A549 (cell line): ENCODE data around the gene TOX2. TPM values are rescaled to one million over a fixed set of nuclear protein-coding genes. Genes with fewer than 3 reads are reported as not detected.
A peak's percentile ranks its signal among the peaks of the same experiment; 100 is the strongest.

Experiments used
- ATAC-seq, 2 experiments: fragments of 200-7000 bp in 1 of 2; fragments of >200 bp in 1 of 2; cut with Nextera tagmentation in 1 of 2; cut with Tn5 transposase in 1 of 2; 3 replicates each; pipeline versions ENCODE4 v1.8.0 to v1.9.1; 2018 to 2020; ENCODE audit warnings: mild to moderate bottlenecking in 1 of 2, moderate library complexity in 1 of 2
- CTCF ChIA-PET: fragments of 300-600 bp; sonication (Branson Sonifier 250); formaldehyde crosslinking; extraction: SDS; loops from one replicate; lab custom pipeline; 2021; ENCODE audit warnings: antibody characterized with exemption, inconsistent platforms; lab: Yijun Ruan, JAX
- POLR2A ChIA-PET: fragments of 350-600 bp; formaldehyde crosslinking; extraction: SDS; loops from one replicate; lab custom pipeline; 2021; ENCODE audit warnings: antibody characterized with exemption, inconsistent platforms; lab: Yijun Ruan, JAX
- DNase-seq, 2 experiments: peaks; one replicate each; pipeline versions ENCODE4 v3.0.0 to v3.0.0-alpha.2; 2011 to 2016; ENCODE audit warnings: low read depth in 1 of 2, low spot score in 1 of 2
- FAIRE-seq: peaks from 2 replicates; lab custom pipeline; 2011; peaks lifted over from hg19 to GRCh38; lab: Jason Lieb, UNC
- H3K27ac ChIP-seq, 2 experiments: fragments of >200 bp; sonication (Bioruptor Twin); formaldehyde crosslinking; 3 replicates each; pipeline ENCODE4 v1.5.1; 2016 to 2017
- H3K4me1 ChIP-seq: fragments of >200 bp; sonication (Bioruptor Twin); formaldehyde crosslinking; 3 replicates; pipeline ENCODE4 v1.6.1; 2016
- H3K4me2 ChIP-seq: fragments of >200 bp; sonication (Bioruptor Twin); formaldehyde crosslinking; 3 replicates; pipeline ENCODE4 v1.6.1; 2016
- H3K4me3 ChIP-seq: fragments of >200 bp; sonication (Bioruptor Twin); formaldehyde crosslinking; 3 replicates; pipeline ENCODE4 v1.5.1; 2016
- H3K9me3 ChIP-seq: fragments of >200 bp; sonication (Bioruptor Twin); formaldehyde crosslinking; 3 replicates; pipeline ENCODE4 v1.6.1; 2016
- CEBPB ChIP-seq, 2 experiments: fragments of >200 bp in 1 of 2; sonication (Bioruptor Twin) in 1 of 2; formaldehyde crosslinking in 1 of 2; IDR thresholded peaks; 2 replicates each; pipeline ENCODE4 v1.6.1; 2012 to 2016
- CHD2 ChIP-seq: fragments of 150-350 bp; IDR thresholded peaks from 2 replicates; pipeline ENCODE4 v1.6.1; 2014; ENCODE audit warnings: low read length; ENCODE audit not compliant: partially characterized antibody
- CHD4 ChIP-seq: fragments of 200-600 bp; sonication (generic); IDR thresholded peaks from 2 replicates; pipeline ENCODE4 v1.6.1; 2016; ENCODE audit warnings: antibody characterized with exemption, mild to moderate bottlenecking, borderline replicate concordance
- EHMT2 ChIP-seq: fragments of 200-600 bp; sonication (generic); IDR thresholded peaks from 2 replicates; pipeline ENCODE4 v1.6.1; 2016; ENCODE audit warnings: antibody characterized with exemption, low read depth, mild to moderate bottlenecking, moderate library complexity
- EP300 ChIP-seq, 2 experiments: fragments of >200 bp; sonication (Bioruptor Twin); formaldehyde crosslinking; IDR thresholded peaks; 2 replicates in 1 of 2; 3 replicates in 1 of 2; pipeline ENCODE4 v1.6.1; 2016 to 2017
- FOSL2 ChIP-seq, 2 experiments: fragments of 450-650 bp in 1 of 2; fragments of >200 bp in 1 of 2; sonication (Bioruptor Twin) in 1 of 2; formaldehyde crosslinking; IDR thresholded peaks; 2 replicates each; pipeline versions ENCODE4 v1.5.0 to v1.6.1; 2016 to 2020; ENCODE audit warnings: mild to moderate bottlenecking in 1 of 2, moderate library complexity in 1 of 2
- HEYL ChIP-seq: fragments of 250-450 bp; sonication (Bioruptor Pico); IDR thresholded peaks from 2 replicates; pipeline ENCODE4 v1.8.0; 2021; ENCODE audit warnings: mild to moderate bottlenecking, moderate library complexity
- HOXB13 ChIP-seq: fragments of 250-450 bp; sonication (Bioruptor Pico); IDR thresholded peaks from 2 replicates; pipeline ENCODE4 v1.5.0; 2020; ENCODE audit warnings: low read depth, mild to moderate bottlenecking, moderate library complexity
- HOXB5 ChIP-seq: fragments of 250-450 bp; sonication (Bioruptor Pico); IDR thresholded peaks from 2 replicates; pipeline ENCODE4 v1.5.0; 2020; ENCODE audit warnings: mild to moderate bottlenecking, moderate library complexity
- KDM1A ChIP-seq: fragments of 200-600 bp; sonication (generic); IDR thresholded peaks from 2 replicates; pipeline ENCODE4 v1.6.1; 2016; ENCODE audit warnings: low read depth, mild to moderate bottlenecking
- MAZ ChIP-seq: fragments of 150-350 bp; IDR thresholded peaks from 2 replicates; pipeline ENCODE4 v1.6.1; 2014; ENCODE audit warnings: antibody characterized with exemption, low read depth, low read length, borderline replicate concordance
- NPAS2 ChIP-seq: fragments of 250-450 bp; sonication (Bioruptor Pico); IDR thresholded peaks from 2 replicates; pipeline ENCODE4 v1.8.0; 2022; ENCODE audit warnings: mild to moderate bottlenecking, moderate library complexity, borderline replicate concordance
- NR3C1 ChIP-seq: fragments of >200 bp; sonication (Bioruptor Twin); formaldehyde crosslinking; IDR thresholded peaks from 3 replicates; pipeline ENCODE4 v1.6.1; 2017
- POLR2A ChIP-seq: IDR thresholded peaks from 2 replicates; pipeline ENCODE4 v1.6.1; 2012; ENCODE audit warnings: mild to moderate bottlenecking, low read length
- POLR2AphosphoS2 ChIP-seq: conservative IDR thresholded peaks from 2 replicates; pipeline ENCODE4 v1.6.1; 2012; ENCODE audit warnings: low read length, improper control_type of control experiment, inconsistent platforms
- RARB ChIP-seq: fragments of 250-450 bp; sonication (Bioruptor Pico); IDR thresholded peaks from 2 replicates; pipeline ENCODE4 v1.8.0; 2021; ENCODE audit warnings: mild to moderate bottlenecking, moderate library complexity
- RNF2 ChIP-seq: fragments of 200-600 bp; sonication (generic); IDR thresholded peaks from 2 replicates; pipeline ENCODE4 v1.6.1; 2016; ENCODE audit warnings: low read depth, mild to moderate bottlenecking, antibody characterized with exemption, moderate library complexity, borderline replicate concordance
- SMC3 ChIP-seq: fragments of >200 bp; sonication (Bioruptor Twin); formaldehyde crosslinking; IDR thresholded peaks from 3 replicates; pipeline ENCODE4 v1.6.1; 2018; ENCODE audit warnings: inconsistent platforms
- TFCP2L1 ChIP-seq: fragments of 250-450 bp; sonication (Bioruptor Pico); IDR thresholded peaks from 2 replicates; pipeline ENCODE4 v1.5.0; 2021; ENCODE audit warnings: mild to moderate bottlenecking
- ZC3H11A ChIP-seq: fragments of 450-650 bp; IDR thresholded peaks from 2 replicates; pipeline ENCODE4 v1.6.1; 2014; ENCODE audit warnings: antibody characterized with exemption, mild to moderate bottlenecking
- ZNF302 ChIP-seq: fragments of 250-450 bp; sonication (Bioruptor Pico); IDR thresholded peaks from 2 replicates; pipeline ENCODE4 v1.9.0; 2021; ENCODE audit warnings: inconsistent platforms, mild to moderate bottlenecking, moderate library complexity
- WGBS: methylation state at CpG from one replicate; pipeline ENCODE4 v1.1.6; 2017; ENCODE audit errors: missing lambda C conversion rate; 5-methylcytosine and 5-hydroxymethylcytosine counted together
- polyA plus RNA-seq, 4 experiments: library from polyadenylated mRNA; depleted of rRNA in 3 of 4; stranded (reverse); fragments of >200 nt; fragmentation: RNase III in 1 of 4; extraction: RNeasy Plus Mini Kit Qiagen cat#74134 plus additional on column Dnase treatment in 1 of 4; gene quantifications; 2 replicates in 3 of 4; 3 replicates in 1 of 4; pipeline ENCODE4 v1.2.3, GENCODE V29; 2011 to 2017
- TF ChIP-seq, protein P1 (sequence below): fragments of 200-600 bp; sonication (generic); IDR thresholded peaks from 2 replicates; pipeline ENCODE4 v1.6.1; 2016; ENCODE audit warnings: antibody characterized with exemption, mild to moderate bottlenecking, moderate library complexity
- TF ChIP-seq, protein P2 (sequence below): fragments of >200 bp; sonication (Bioruptor Twin); formaldehyde crosslinking; IDR thresholded peaks from 2 replicates; pipeline ENCODE4 v1.6.1; 2016
- TF ChIP-seq, protein P3 (sequence below): fragments of 450-650 bp; IDR thresholded peaks from 2 replicates; pipeline ENCODE4 v1.6.1; 2014; ENCODE audit warnings: antibody characterized with exemption
- TF ChIP-seq, protein P4 (sequence below): fragments of 250-450 bp; sonication (Bioruptor Pico); IDR thresholded peaks from 2 replicates; pipeline ENCODE4 v1.5.0; 2020; ENCODE audit warnings: low read depth, mild to moderate bottlenecking, moderate library complexity
- TF ChIP-seq, protein P5 (sequence below): IDR thresholded peaks from 2 replicates; pipeline ENCODE4 v1.6.1; 2012

Gene TOX2
- polyA plus RNA-seq, 2 of the 4 experiments (the other 2 are of a cell fraction) = 2.5 to 5.3 TPM

DNA sequence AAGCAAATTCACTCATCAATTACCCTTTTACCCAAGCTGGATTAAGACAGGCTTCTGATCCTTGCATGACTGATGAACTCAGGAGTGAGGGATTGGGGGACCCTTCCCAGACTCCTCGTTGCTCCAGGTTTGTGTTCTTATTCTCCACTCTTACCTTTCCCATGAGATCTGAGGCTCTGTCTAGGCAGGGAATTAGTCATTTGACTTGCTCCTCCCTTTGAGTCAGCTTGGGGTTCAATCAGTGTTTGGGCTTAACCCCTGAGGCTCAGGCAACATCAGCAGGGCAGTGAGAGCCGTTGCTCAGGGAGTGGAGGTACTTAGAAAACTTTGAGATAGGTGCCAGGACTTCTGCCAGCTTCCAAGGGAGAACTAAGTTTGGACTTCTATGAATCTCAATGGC is 20.7 kb upstream of the TOX2 start:
- H3K4me3 ChIP-seq = no peak overlapping the region
- peaks cover 7% of the 10 kb centered on the region; the same call in 1 of the 3 replicates for H3K4me1 ChIP-seq
- H3K4me2 ChIP-seq = no peak overlapping the region
- TF ChIP-seq, protein P1, sequence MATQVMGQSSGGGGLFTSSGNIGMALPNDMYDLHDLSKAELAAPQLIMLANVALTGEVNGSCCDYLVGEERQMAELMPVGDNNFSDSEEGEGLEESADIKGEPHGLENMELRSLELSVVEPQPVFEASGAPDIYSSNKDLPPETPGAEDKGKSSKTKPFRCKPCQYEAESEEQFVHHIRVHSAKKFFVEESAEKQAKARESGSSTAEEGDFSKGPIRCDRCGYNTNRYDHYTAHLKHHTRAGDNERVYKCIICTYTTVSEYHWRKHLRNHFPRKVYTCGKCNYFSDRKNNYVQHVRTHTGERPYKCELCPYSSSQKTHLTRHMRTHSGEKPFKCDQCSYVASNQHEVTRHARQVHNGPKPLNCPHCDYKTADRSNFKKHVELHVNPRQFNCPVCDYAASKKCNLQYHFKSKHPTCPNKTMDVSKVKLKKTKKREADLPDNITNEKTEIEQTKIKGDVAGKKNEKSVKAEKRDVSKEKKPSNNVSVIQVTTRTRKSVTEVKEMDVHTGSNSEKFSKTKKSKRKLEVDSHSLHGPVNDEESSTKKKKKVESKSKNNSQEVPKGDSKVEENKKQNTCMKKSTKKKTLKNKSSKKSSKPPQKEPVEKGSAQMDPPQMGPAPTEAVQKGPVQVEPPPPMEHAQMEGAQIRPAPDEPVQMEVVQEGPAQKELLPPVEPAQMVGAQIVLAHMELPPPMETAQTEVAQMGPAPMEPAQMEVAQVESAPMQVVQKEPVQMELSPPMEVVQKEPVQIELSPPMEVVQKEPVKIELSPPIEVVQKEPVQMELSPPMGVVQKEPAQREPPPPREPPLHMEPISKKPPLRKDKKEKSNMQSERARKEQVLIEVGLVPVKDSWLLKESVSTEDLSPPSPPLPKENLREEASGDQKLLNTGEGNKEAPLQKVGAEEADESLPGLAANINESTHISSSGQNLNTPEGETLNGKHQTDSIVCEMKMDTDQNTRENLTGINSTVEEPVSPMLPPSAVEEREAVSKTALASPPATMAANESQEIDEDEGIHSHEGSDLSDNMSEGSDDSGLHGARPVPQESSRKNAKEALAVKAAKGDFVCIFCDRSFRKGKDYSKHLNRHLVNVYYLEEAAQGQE = no peak
- TF ChIP-seq HOXB13 (CRISPR knock-in tag) = no peak
- no peak for TF ChIP-seq RARB (CRISPR knock-in tag)
- no peak for TF ChIP-seq SMC3
- TF ChIP-seq EHMT2 = no peak
- TF ChIP-seq, protein P2, sequence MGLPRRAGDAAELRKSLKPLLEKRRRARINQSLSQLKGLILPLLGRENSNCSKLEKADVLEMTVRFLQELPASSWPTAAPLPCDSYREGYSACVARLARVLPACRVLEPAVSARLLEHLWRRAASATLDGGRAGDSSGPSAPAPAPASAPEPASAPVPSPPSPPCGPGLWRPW = no peak
- no peak for TF ChIP-seq HOXB5
- no peak for TF ChIP-seq MAZ
- TF ChIP-seq NR3C1 = no peak
- no peak for TF ChIP-seq CHD2
- TF ChIP-seq, protein P3, sequence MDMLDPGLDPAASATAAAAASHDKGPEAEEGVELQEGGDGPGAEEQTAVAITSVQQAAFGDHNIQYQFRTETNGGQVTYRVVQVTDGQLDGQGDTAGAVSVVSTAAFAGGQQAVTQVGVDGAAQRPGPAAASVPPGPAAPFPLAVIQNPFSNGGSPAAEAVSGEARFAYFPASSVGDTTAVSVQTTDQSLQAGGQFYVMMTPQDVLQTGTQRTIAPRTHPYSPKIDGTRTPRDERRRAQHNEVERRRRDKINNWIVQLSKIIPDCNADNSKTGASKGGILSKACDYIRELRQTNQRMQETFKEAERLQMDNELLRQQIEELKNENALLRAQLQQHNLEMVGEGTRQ = no peak
- no peak for TF ChIP-seq CEBPB (IDR thresholded peaks at IDR 0.05)
- TF ChIP-seq FOSL2 (IDR thresholded peaks at IDR 0.05) = no peak
- no peak for TF ChIP-seq FOSL2 (CRISPR knock-in tag; IDR thresholded peaks at IDR 0.05)
- ATAC-seq (peak in 1 of 2 experiments; percentile 54; a peak in 2 of 6 replicates), DNase-seq (no peak), FAIRE-seq (no peak)
- ChIA-PET POLR2A (no interaction called here), CTCF (interaction anchor here (1.2 kb wide), 1 partner anchor 13 kb away, joined by 3 read pairs; no protein-coding TSS in a partner anchor)
- H3K27ac ChIP-seq = no peak overlapping the region
- H3K9me3 ChIP-seq = peaks cover 24% of the 10 kb centered on the region
- 3% methylated on average over 2 of the region's 2 CpGs for WGBS

DNA sequence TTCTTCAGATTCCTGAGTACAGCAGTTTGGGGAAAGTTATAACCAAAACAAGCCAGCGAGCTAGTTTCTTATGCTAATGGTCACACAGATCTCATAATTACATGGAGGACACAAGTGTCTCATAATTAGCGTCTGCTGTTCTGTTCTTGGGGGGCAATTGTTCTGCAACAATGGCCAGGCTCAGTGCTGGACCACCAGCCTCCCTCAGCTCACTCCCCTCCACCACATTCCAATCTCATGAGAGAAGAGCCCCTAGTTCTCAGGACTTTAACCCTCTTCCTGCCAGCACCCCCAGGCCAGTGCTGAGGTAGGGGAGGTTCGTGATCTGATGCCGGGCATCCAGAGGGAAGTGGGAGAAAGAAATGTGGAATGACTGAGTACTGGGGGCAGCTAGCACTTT is 20.2 kb upstream of the TOX2 start:
- Histone ChIP-seq H3K4me2 (no peak overlapping the region), H3K9me3 (peaks cover 20% of the 10 kb centered on the region), H3K4me3 (no peak overlapping the region), H3K4me1 (peaks cover 7% of the 10 kb centered on the region; the same call in 1 of the 3 replicates), H3K27ac (no peak overlapping the region)
- TF ChIP-seq, protein P4, sequence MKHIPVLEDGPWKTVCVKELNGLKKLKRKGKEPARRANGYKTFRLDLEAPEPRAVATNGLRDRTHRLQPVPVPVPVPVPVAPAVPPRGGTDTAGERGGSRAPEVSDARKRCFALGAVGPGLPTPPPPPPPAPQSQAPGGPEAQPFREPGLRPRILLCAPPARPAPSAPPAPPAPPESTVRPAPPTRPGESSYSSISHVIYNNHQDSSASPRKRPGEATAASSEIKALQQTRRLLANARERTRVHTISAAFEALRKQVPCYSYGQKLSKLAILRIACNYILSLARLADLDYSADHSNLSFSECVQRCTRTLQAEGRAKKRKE (CRISPR knock-in tag) = no peak
- TF ChIP-seq RARB (CRISPR knock-in tag) = no peak
- no peak for TF ChIP-seq NPAS2 (CRISPR knock-in tag)
- no peak for TF ChIP-seq CHD4
- no peak for TF ChIP-seq CHD2
- no peak for TF ChIP-seq TFCP2L1 (CRISPR knock-in tag)
- TF ChIP-seq EHMT2 = no peak
- no peak for TF ChIP-seq EP300 (IDR thresholded peaks at IDR 0.05)
- TF ChIP-seq NR3C1 = no peak
- no peak for TF ChIP-seq RNF2
- TF ChIP-seq KDM1A = no peak
- no peak for TF ChIP-seq POLR2A
- TF ChIP-seq, protein P5, sequence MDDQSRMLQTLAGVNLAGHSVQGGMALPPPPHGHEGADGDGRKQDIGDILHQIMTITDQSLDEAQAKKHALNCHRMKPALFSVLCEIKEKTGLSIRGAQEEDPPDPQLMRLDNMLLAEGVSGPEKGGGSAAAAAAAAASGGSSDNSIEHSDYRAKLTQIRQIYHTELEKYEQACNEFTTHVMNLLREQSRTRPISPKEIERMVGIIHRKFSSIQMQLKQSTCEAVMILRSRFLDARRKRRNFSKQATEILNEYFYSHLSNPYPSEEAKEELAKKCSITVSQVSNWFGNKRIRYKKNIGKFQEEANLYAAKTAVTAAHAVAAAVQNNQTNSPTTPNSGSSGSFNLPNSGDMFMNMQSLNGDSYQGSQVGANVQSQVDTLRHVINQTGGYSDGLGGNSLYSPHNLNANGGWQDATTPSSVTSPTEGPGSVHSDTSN = no peak
- TF ChIP-seq HEYL = no peak
- no peak for TF ChIP-seq ZC3H11A
- TF ChIP-seq ZNF302 (CRISPR knock-in tag) = no peak
- no peak for TF ChIP-seq POLR2AphosphoS2
- no peak for DNase-seq
- POLR2A ChIA-PET = no interaction called here
- FAIRE-seq = no peak
- CTCF ChIA-PET = no interaction called here
- ATAC-seq = no peak
- WGBS = 53% methylated on average over 4 of the region's 4 CpGs
